WERI-Rb-1 (cell line): ENCODE data around the gene MRPL11.
"Not testable (repeated sequence)": the region's sequence is repeated elsewhere in the genome, so short reads cannot be mapped to it uniquely, and the experiment has no call there.

Experiments
- DNase-seq: peaks from one replicate; pipeline ENCODE4 v3.0.0-alpha.2; 2020
- H3K27ac ChIP-seq: fragments of 250-450 bp; sonication (Bioruptor Pico); 2 replicates; pipeline ENCODE4 v1.5.1; 2020; ENCODE audit warnings: mild to moderate bottlenecking, moderate library complexity
- H3K27me3 ChIP-seq: fragments of 250-450 bp; sonication (Bioruptor Pico); 2 replicates; pipeline ENCODE4 v1.5.1; 2021; ENCODE audit warnings: mild to moderate bottlenecking, low read depth, moderate library complexity; ENCODE audit not compliant: insufficient read depth, severe bottlenecking
- H3K36me3 ChIP-seq: fragments of 250-450 bp; sonication (Bioruptor Pico); 2 replicates; pipeline ENCODE4 v1.5.1; 2020; ENCODE audit warnings: mild to moderate bottlenecking, moderate library complexity
- H3K4me3 ChIP-seq: 2 replicates; pipeline ENCODE4 v1.5.1; 2011; ENCODE audit warnings: low read depth, mild to moderate bottlenecking, control low read depth, low read length
- H3K9me3 ChIP-seq: fragments of 250-450 bp; sonication (Bioruptor Pico); 2 replicates; pipeline ENCODE4 v1.5.1; 2021; ENCODE audit warnings: mild to moderate bottlenecking, moderate library complexity; ENCODE audit not compliant: severe bottlenecking
- TF ChIP-seq, protein P1 (sequence below): IDR thresholded peaks from 2 replicates; pipeline ENCODE4 v1.5.1; 2011; ENCODE audit warnings: low read depth, mild to moderate bottlenecking, control low read depth, inconsistent platforms, low read length

MRPL11 gene

DNA sequence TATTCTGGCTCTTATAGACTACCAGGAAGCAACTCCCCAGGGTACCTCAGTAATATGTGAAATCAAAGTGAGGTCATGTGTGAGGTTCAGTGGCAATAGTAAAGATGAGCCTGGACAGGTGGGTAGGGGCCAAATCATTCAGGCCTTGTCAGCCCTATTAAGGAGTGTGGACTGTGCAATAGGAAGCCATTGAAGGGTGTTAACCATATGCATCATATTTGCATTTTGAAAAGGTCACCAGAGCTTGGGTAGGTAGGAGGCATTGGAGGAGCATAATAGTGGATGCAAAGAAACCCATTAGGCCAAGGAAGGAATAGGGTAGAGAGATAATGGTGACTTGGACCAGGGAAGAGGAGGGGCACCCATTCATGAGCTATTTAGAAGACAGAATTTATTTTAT, 8.4 kb upstream of the MRPL11 start:
- no peak for DNase-seq
- Histone ChIP-seq H3K27me3 (no peaks in the 10 kb centered on the region), H3K4me3 (no peak overlapping the region), H3K36me3 (no peaks in the 10 kb centered on the region), H3K27ac (no peak overlapping the region), H3K9me3 (peaks cover 9% of the 10 kb centered on the region)
- TF ChIP-seq, protein P1, sequence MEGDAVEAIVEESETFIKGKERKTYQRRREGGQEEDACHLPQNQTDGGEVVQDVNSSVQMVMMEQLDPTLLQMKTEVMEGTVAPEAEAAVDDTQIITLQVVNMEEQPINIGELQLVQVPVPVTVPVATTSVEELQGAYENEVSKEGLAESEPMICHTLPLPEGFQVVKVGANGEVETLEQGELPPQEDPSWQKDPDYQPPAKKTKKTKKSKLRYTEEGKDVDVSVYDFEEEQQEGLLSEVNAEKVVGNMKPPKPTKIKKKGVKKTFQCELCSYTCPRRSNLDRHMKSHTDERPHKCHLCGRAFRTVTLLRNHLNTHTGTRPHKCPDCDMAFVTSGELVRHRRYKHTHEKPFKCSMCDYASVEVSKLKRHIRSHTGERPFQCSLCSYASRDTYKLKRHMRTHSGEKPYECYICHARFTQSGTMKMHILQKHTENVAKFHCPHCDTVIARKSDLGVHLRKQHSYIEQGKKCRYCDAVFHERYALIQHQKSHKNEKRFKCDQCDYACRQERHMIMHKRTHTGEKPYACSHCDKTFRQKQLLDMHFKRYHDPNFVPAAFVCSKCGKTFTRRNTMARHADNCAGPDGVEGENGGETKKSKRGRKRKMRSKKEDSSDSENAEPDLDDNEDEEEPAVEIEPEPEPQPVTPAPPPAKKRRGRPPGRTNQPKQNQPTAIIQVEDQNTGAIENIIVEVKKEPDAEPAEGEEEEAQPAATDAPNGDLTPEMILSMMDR = no peak

DNA sequence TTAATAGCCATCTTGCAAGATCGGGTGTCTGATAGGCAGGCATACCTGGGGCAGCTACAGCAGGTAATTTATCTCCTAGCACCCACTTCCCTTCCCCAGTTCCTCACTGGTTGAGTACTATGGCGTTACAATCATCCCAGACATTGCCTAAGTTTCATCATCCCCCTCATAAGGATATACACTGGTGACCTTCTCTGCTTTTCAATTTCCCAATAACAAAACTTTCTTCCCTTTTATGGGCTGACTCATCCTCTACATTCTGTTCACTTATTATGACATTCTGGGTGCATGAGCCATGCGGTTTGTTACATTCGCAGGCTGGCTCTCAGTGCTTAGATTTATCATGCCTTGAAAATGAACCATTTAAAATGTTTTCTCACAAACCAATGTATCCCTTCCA, 5.0 kb upstream of the MRPL11 start:
- Histone ChIP-seq H3K4me3 (no peak overlapping the region), H3K27me3 (no peaks in the 10 kb centered on the region), H3K9me3 (peaks cover 9% of the 10 kb centered on the region), H3K36me3 (no peaks in the 10 kb centered on the region), H3K27ac (no peak overlapping the region)
- TF ChIP-seq, protein P1 = no peak
- DNase-seq = no peak

DNA sequence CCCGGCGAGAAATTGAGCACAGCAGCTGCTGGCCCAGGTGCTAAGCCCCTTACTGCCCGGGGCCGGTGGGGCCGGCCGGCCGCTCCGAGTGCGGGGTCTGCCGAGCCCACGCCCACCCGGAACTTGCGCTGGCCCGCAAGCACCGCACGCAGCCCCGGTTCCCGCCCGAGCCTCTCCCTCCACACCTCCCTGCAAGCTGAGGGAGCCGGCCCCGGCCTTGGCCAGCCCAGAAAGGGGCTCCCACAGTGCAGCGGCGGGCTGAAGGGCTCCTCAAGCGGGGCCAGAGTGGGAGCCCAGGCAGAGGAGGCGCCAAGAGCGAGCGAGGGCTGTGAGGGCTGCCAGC, 2.3 kb upstream of the MRPL11 start:
- not testable (repeated sequence) for H3K4me3 ChIP-seq, H3K27ac ChIP-seq
- peaks cover 15% of the 10 kb centered on the region for H3K36me3 ChIP-seq

DNA sequence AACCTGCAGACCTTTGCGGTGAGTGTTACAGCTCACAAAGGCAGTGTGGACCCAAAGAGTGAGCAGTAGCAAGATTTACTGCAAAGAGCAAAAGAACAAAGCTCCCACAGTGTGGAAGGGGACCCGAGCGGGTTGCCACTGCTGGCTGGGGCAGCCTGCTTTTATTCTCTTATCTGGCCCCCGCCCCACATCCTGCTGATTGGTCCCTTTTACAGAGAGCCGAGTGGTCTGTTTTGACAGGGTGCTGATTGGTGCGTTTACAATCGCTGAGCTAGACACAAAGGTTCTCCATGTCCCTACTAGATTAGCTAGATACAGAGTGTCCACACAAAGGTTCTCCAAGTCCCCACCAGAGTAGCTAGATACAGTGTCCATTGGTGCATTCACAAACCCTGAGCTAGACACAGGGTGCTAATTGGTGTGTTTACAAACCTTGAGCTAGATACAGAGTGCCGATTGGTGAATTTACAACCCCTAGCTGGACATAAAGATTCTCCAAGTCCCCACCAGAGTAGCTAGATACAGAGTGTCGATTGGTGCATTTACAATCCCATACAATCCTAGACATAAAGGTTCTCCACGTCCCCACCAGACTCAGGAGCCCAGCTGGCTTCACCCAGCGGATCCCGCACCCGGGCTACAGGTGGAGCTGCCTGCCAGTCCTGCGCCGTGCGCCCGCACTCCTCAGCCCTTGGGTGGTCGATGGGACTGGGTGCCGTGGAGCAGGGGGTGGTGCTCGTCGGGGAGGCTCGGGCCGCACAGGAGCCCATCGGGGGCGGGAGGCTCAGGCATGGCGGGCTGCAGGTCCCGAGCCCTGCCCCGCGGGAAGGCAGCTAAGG, 1.7 kb upstream of the MRPL11 start:
- H3K4me3 ChIP-seq, DNase-seq, H3K27me3 ChIP-seq, H3K9me3 ChIP-seq, H3K27ac ChIP-seq: not testable (repeated sequence)
- H3K36me3 ChIP-seq = peaks cover 21% of the 10 kb centered on the region

More for the DNA sequence above, 2.3 kb upstream of the MRPL11 start:
- DNase-seq, H3K27me3 ChIP-seq, H3K9me3 ChIP-seq: not testable (repeated sequence)

DNA sequence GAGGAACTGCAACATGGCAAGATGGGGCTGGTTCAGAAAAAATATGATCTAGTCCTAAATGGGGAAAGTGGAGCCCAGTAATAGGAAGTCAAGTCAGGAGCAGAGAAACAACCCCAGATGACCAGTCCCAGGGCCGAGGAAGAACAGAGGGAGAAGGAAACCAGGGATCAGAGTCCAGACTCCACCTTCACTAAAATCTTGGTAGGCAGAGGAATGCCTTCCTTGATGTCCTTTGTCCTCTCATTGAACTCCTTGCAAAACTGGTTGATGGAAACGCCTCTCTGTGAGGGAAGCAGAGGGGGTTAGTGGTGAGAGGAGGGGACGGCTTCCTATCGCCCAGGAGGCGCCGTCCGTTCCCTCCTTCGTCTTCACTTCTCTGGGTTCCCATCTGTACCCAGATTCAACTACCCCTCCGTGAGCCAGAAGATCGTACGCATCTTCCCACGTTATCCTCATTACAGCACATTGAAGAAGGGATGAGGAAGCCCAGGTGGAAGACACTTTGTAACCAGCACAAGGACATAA, 607 bp downstream of the MRPL11 start:
- H3K36me3 ChIP-seq = peaks cover 30% of the 10 kb centered on the region
- no peaks in the 10 kb centered on the region for H3K9me3 ChIP-seq
- H3K4me3 ChIP-seq = peak overlapping the region; percentile 83
- no peaks in the 10 kb centered on the region for H3K27me3 ChIP-seq
- TF ChIP-seq, protein P1 = no peak
- H3K27ac ChIP-seq = peak overlapping the region; percentile 91
- DNase-seq = no peak

DNA sequence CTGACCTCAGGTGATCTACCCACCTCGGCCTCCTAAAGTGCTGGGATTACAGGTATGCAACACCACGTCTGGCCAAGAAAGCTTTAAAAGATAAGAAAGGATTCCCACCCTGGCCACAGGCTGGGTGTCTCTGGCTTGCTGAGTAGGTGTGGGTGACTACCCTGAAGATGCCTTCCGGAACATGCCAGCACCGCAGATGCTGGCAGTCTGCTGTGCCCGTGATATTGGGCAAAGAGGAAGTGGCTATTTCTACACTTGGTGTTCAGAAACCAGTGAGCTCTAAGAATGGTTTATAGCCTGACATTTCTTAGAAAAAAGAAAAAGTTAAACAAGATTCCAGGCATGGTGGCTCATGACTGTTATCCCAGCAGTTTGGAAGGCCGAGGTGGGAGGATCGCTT, 6.1 kb downstream of the MRPL11 start:
- no peak overlapping the region for H3K27ac ChIP-seq
- DNase-seq = no peak
- H3K36me3 ChIP-seq = peaks cover 33% of the 10 kb centered on the region
- H3K4me3 ChIP-seq = no peak overlapping the region
- H3K27me3 ChIP-seq = no peaks in the 10 kb centered on the region
- no peaks in the 10 kb centered on the region for H3K9me3 ChIP-seq
- TF ChIP-seq, protein P1 = no peak

DNA sequence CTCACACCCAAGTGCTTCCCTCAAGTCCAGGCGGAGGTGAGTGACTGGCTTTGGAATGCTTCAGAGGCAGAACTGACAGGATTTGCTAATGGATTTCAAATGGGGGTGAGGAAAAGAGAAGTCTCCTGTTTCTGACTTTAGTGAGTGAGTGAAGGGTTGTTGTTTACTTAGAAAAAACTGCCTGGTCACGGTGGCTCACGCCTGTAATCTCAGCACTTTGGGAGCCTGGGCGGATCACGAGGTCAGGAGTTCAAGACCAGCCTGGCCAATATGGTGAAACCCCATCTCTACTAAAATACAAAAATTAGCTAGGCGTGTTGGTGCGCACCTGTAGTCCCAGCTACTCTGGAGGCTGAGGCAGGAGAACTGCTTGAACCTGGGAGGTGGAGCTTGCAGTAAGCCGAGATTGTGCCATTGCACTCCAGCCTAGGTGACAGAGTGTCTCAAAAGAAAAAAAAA, 6.7 kb downstream of the MRPL11 start:
- not testable (repeated sequence) for DNase-seq, H3K4me3 ChIP-seq, H3K27me3 ChIP-seq, H3K9me3 ChIP-seq, H3K27ac ChIP-seq
- peaks cover 28% of the 10 kb centered on the region for H3K36me3 ChIP-seq

DNA sequence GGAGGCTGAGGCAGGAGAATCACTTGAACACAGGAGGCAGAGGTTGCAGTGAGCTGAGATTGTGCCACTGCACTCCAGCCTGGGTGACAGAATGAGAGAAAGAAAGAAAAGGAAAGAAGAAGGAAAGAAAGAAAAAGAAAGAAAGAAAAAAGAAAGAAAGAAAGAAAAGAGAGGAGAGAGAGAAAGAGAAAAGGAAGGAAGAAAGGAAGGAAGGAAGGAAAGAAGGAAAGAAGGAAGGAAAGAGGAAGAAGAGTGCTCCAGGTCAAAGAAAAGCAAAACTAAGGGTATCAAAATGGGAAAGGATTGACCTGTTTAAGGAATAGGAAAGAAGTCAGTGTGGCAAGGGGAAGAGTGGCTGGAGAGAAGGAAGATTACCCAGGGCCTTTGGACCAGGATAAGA, 7.4 kb downstream of the MRPL11 start:
- peaks cover 22% of the 10 kb centered on the region for H3K36me3 ChIP-seq
- H3K4me3 ChIP-seq, DNase-seq, H3K27ac ChIP-seq, H3K27me3 ChIP-seq, H3K9me3 ChIP-seq: not testable (repeated sequence)
